Measurements from ENCODE around the gene SLC18A3. TPM values are rescaled to one million over a fixed set of nuclear protein-coding genes. Genes with fewer than 3 reads are reported as not detected.

Gene SLC18A3
- total RNA-seq, 1 experiment from 2014 or later, result not detected

DNA sequence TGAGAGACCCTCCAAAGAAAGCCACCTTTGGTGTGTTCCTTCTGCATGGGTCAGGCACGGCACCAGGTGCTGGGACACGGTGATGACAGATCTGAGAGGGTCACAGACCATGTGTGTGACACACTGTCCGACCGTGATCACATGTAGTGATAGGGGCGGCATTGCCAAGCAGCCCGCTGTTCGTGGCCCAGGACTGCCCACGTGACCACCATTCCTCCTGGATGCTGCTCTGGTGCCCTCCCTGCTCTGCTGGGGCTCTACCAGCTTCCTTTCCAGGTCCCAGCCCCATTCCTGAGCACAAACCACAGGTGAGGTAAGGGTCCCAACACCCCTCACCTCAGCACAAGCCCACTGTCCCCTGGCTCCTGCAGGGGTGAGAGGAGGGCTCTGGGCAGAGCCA is 10.1 kb upstream of the SLC18A3 start:
- Histone ChIP-seq H3K4me3 (ENCODE audit: low read depth in 2 of 2, low read length in 2 of 2) (no peak overlapping the region), H3K36me3 (ENCODE audit: control insufficient read depth, insufficient read depth, low read length) (no peaks in the 10 kb centered on the region), H3K27ac (ENCODE audit: low read length) (no peak overlapping the region), H3K9me3 (ENCODE audit: control insufficient read depth, insufficient read depth, low read depth, low read length) (no peaks in the 10 kb centered on the region), H3K27me3 (ENCODE audit: control insufficient read depth, insufficient read depth, low read length) (peaks cover 10% of the 10 kb centered on the region), H3K4me1 (ENCODE audit: control insufficient read depth, insufficient read depth, low read length) (no peaks in the 10 kb centered on the region)
- CTCF ChIA-PET, result no interaction called here
- DNase-seq (ENCODE audit: low read depth, low spot score) (no peak), ATAC-seq (no peak)
- POLR2A ChIA-PET, result no interaction called here
- no TSS peak for BruUV-seq (replicated peaks)
- TF ChIP-seq, protein P1, sequence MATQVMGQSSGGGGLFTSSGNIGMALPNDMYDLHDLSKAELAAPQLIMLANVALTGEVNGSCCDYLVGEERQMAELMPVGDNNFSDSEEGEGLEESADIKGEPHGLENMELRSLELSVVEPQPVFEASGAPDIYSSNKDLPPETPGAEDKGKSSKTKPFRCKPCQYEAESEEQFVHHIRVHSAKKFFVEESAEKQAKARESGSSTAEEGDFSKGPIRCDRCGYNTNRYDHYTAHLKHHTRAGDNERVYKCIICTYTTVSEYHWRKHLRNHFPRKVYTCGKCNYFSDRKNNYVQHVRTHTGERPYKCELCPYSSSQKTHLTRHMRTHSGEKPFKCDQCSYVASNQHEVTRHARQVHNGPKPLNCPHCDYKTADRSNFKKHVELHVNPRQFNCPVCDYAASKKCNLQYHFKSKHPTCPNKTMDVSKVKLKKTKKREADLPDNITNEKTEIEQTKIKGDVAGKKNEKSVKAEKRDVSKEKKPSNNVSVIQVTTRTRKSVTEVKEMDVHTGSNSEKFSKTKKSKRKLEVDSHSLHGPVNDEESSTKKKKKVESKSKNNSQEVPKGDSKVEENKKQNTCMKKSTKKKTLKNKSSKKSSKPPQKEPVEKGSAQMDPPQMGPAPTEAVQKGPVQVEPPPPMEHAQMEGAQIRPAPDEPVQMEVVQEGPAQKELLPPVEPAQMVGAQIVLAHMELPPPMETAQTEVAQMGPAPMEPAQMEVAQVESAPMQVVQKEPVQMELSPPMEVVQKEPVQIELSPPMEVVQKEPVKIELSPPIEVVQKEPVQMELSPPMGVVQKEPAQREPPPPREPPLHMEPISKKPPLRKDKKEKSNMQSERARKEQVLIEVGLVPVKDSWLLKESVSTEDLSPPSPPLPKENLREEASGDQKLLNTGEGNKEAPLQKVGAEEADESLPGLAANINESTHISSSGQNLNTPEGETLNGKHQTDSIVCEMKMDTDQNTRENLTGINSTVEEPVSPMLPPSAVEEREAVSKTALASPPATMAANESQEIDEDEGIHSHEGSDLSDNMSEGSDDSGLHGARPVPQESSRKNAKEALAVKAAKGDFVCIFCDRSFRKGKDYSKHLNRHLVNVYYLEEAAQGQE (IDR thresholded peaks at IDR 0.05; ENCODE audit: insufficient read depth in 1 of 2, low read depth in 2 of 2, low read length in 1 of 2), result no peak
- TF ChIP-seq POLR2AphosphoS5 (IDR thresholded peaks at IDR 0.05; ENCODE audit: low read depth, low read length) (no peak), TCF7L2 (IDR thresholded peaks at IDR 0.05; ENCODE audit: low read depth, low read length) (no peak), SIN3A (IDR thresholded peaks at IDR 0.05; ENCODE audit: borderline replicate concordance, insufficient read depth, low read depth, low read length) (no peak)
- TF ChIP-seq, protein P2, sequence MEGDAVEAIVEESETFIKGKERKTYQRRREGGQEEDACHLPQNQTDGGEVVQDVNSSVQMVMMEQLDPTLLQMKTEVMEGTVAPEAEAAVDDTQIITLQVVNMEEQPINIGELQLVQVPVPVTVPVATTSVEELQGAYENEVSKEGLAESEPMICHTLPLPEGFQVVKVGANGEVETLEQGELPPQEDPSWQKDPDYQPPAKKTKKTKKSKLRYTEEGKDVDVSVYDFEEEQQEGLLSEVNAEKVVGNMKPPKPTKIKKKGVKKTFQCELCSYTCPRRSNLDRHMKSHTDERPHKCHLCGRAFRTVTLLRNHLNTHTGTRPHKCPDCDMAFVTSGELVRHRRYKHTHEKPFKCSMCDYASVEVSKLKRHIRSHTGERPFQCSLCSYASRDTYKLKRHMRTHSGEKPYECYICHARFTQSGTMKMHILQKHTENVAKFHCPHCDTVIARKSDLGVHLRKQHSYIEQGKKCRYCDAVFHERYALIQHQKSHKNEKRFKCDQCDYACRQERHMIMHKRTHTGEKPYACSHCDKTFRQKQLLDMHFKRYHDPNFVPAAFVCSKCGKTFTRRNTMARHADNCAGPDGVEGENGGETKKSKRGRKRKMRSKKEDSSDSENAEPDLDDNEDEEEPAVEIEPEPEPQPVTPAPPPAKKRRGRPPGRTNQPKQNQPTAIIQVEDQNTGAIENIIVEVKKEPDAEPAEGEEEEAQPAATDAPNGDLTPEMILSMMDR (IDR thresholded peaks at IDR 0.05), result no peak
- intact Hi-C loops (cut with micrococcal nuclease; ENCODE audit: unreplicated experiment), result no loop called here
- in situ Hi-C loops (cut with HindIII; ENCODE audit: low pct_unique_long_range_greater_than_20kb, low sequenced_read_pairs), result no loop called here

DNA sequence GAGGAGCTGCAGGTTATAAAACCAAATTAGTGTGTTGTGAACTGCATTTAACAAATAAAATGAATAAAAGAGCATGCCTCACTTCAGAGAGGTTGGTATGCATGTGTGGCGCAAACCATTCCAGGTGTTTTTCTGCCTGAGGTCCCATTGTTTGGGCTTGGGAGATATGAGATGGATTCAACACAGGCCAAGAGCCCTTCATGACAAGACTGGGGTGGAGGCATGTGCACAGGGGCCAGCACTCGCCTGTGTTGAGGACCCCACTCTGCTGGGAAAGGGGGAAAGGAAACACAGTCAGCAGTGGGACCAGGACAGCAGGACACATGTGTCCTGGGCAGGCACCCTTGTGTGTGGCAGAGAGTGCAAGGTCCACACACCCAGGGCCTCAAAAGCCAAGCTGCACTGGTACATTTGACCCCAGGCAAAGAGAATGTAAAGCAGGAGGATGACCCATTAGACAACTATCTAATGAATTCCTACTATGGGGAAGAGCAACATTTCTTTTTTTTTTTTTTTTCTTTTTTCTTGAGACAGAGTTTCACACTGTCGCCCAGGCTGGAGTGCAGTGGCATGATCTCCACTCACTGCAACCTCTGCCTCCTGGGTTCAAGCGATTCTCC is 9.2 kb upstream of the SLC18A3 start:
- H3K4me1 ChIP-seq (ENCODE audit: control insufficient read depth, insufficient read depth, low read length), result no peaks in the 10 kb centered on the region
- no peaks in the 10 kb centered on the region for H3K36me3 ChIP-seq (ENCODE audit: control insufficient read depth, insufficient read depth, low read length)
- BruUV-seq (replicated peaks), result no TSS peak
- H3K27me3 ChIP-seq (ENCODE audit: control insufficient read depth, insufficient read depth, low read length), result peaks cover 10% of the 10 kb centered on the region
- intact Hi-C loops (cut with micrococcal nuclease; ENCODE audit: unreplicated experiment) (no loop called here), in situ Hi-C loops (cut with HindIII; ENCODE audit: low pct_unique_long_range_greater_than_20kb, low sequenced_read_pairs) (no loop called here)
- POLR2A ChIA-PET, result no interaction called here
- H3K4me3 ChIP-seq (ENCODE audit: low read depth in 2 of 2, low read length in 2 of 2), result no peak overlapping the region
- DNase-seq (ENCODE audit: low read depth, low spot score) (no peak), ATAC-seq (no peak)
- TF ChIP-seq POLR2AphosphoS5 (IDR thresholded peaks at IDR 0.05; ENCODE audit: low read depth, low read length), result no peak
- no peak for TF ChIP-seq SIN3A (IDR thresholded peaks at IDR 0.05; ENCODE audit: borderline replicate concordance, insufficient read depth, low read depth, low read length)
- TF ChIP-seq, protein P1 (IDR thresholded peaks at IDR 0.05; ENCODE audit: insufficient read depth in 1 of 2, low read depth in 2 of 2, low read length in 1 of 2), result no peak
- TF ChIP-seq TCF7L2 (IDR thresholded peaks at IDR 0.05; ENCODE audit: low read depth, low read length), result no peak
- TF ChIP-seq, protein P2 (IDR thresholded peaks at IDR 0.05), result no peak
- no peaks in the 10 kb centered on the region for H3K9me3 ChIP-seq (ENCODE audit: control insufficient read depth, insufficient read depth, low read depth, low read length)
- CTCF ChIA-PET, result no interaction called here
- H3K27ac ChIP-seq (ENCODE audit: low read length), result no peak overlapping the region
